Chondrocyte (in vitro differentiated cells): ENCODE results near the gene EOLA2. TPM values are rescaled to one million over a fixed set of nuclear protein-coding genes. Genes with fewer than 3 reads are reported as not detected.
"Not testable (repeated sequence)": the region's sequence is repeated elsewhere in the genome, so short reads cannot be mapped to it uniquely, and the experiment has no call there.

Experiments
- DNase-seq: peaks from one replicate; pipeline ENCODE4 v3.0.0; 2021; ENCODE audit warnings: mixed read lengths, low spot score
- H3K27ac Mint-ChIP-seq: one replicate; pipeline ENCODE4 v1.8.0; 2021; ENCODE audit warnings: mild to moderate bottlenecking, moderate library complexity, mixed read lengths; ENCODE audit not compliant: unreplicated experiment
- H3K27me3 Mint-ChIP-seq: 2 replicates; pipeline ENCODE4 v1.8.0; 2021; ENCODE audit warnings: low read depth, mixed read lengths
- H3K36me3 Mint-ChIP-seq: 2 replicates; pipeline ENCODE4 v1.8.0; 2021; ENCODE audit warnings: low read depth, mixed read lengths
- H3K4me1 Mint-ChIP-seq: 2 replicates; pipeline ENCODE4 v1.8.0; 2021; ENCODE audit warnings: low read depth, mild to moderate bottlenecking, mixed read lengths
- H3K4me3 Mint-ChIP-seq: one replicate; pipeline ENCODE4 v1.8.0; 2021; ENCODE audit warnings: mild to moderate bottlenecking, moderate library complexity, mixed read lengths; ENCODE audit not compliant: unreplicated experiment
- H3K9me3 Mint-ChIP-seq: 2 replicates; pipeline ENCODE4 v1.8.0; 2021; ENCODE audit warnings: low read depth, mixed read lengths
- total RNA-seq: library from RNA; stranded (reverse); gene quantifications from 3 replicates; pipeline ENCODE4 v1.2.1, GENCODE V29; 2021
- TF ChIP-seq, protein P1 (sequence below): fragments of 200-600 bp; sonication (generic); IDR thresholded peaks from 2 replicates; pipeline ENCODE4 v1.5.0; 2021; ENCODE audit warnings: antibody characterized with exemption, mild to moderate bottlenecking, moderate library complexity

The EOLA2 gene
- total RNA-seq, 1 donor from 2014 or later, result 39.2 TPM

- no peak for DNase-seq
- H3K36me3 Mint-ChIP-seq, result no peaks in the 10 kb centered on the region
- H3K27ac Mint-ChIP-seq, result no peak overlapping the region
- H3K4me3 Mint-ChIP-seq, result no peak overlapping the region
- peaks cover 9% of the 10 kb centered on the region for H3K4me1 Mint-ChIP-seq
- peaks cover 3% of the 10 kb centered on the region for H3K27me3 Mint-ChIP-seq
- TF ChIP-seq, protein P1, sequence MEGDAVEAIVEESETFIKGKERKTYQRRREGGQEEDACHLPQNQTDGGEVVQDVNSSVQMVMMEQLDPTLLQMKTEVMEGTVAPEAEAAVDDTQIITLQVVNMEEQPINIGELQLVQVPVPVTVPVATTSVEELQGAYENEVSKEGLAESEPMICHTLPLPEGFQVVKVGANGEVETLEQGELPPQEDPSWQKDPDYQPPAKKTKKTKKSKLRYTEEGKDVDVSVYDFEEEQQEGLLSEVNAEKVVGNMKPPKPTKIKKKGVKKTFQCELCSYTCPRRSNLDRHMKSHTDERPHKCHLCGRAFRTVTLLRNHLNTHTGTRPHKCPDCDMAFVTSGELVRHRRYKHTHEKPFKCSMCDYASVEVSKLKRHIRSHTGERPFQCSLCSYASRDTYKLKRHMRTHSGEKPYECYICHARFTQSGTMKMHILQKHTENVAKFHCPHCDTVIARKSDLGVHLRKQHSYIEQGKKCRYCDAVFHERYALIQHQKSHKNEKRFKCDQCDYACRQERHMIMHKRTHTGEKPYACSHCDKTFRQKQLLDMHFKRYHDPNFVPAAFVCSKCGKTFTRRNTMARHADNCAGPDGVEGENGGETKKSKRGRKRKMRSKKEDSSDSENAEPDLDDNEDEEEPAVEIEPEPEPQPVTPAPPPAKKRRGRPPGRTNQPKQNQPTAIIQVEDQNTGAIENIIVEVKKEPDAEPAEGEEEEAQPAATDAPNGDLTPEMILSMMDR, result no peak
- peaks cover 8% of the 10 kb centered on the region for H3K9me3 Mint-ChIP-seq
Measured at GRCh38 chrX:149908308-149908707, 30.0 kb downstream of the EOLA2 start.

GRCh38 chrX:149903889-149904748, 34.2 kb downstream of the EOLA2 start:
- H3K36me3 Mint-ChIP-seq, result no peaks in the 10 kb centered on the region
- peaks cover under 1% of the 10 kb centered on the region for H3K9me3 Mint-ChIP-seq

DNA sequence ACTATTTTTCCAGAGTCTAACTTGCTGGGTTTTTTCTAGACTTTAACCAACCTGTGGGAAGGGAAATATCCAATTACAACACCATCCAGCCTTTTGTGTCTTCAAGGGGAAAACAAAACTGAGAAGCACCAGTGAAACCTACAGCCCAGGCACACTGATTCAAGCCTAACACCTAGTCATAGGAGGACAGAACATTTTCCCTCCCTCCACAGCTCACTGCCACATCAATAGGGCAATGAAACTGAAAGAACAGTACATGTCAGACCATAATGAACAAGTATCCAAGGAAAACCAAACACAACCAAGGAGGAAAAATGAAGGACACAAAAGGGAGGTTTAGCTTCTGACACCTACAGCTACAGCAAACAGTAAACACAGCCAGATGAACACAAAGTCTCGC, 39.7 kb downstream of the EOLA2 start:
- Mint-ChIP-seq H3K9me3 (peaks cover 8% of the 10 kb centered on the region), H3K27ac (no peak overlapping the region), H3K36me3 (no peaks in the 10 kb centered on the region), H3K27me3 (peaks cover 2% of the 10 kb centered on the region), H3K4me3 (no peak overlapping the region), H3K4me1 (no peaks in the 10 kb centered on the region)
- no peak for DNase-seq
- TF ChIP-seq, protein P1, result no peak

More at GRCh38 chrX:149903889-149904748, 34.2 kb downstream of the EOLA2 start:
- peak overlapping the region; percentile 57 for H3K4me3 Mint-ChIP-seq
- no peak for DNase-seq
- TF ChIP-seq, protein P1, result peak; percentile 69
- H3K27me3 Mint-ChIP-seq, result no peaks in the 10 kb centered on the region
- peaks cover 9% of the 10 kb centered on the region for H3K4me1 Mint-ChIP-seq
- peak overlapping the region; percentile 62 for H3K27ac Mint-ChIP-seq

DNA sequence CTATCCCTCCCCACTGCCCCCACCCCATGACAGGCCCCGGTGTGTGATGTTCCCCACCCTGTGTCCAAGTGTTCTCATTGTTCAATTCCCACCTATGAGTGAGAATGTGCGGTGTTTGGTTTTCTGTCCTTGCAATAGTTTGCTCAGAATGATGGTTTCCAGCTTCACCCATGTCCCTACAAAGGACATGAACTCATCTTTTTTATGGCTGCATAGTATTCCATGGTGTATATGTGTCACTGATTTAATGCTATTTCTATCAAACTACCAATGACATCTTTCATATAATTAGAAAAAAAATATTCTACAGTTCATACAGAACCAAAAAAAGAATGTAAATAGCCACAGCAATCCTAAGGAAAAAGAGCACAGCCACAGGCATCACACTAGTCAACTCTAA, 47.5 kb downstream of the EOLA2 start:
- not testable (repeated sequence) for H3K4me3 Mint-ChIP-seq, H3K9me3 Mint-ChIP-seq, H3K27ac Mint-ChIP-seq, H3K27me3 Mint-ChIP-seq, H3K4me1 Mint-ChIP-seq, DNase-seq, H3K36me3 Mint-ChIP-seq

Other genes starting within 250 kb of the EOLA2 start
- gene MAGEA11, start 226.4 kb downstream of the EOLA2 start, total RNA-seq, result not detected in 3 replicates
- gene HSFX1, start 164.4 kb downstream of the EOLA2 start, total RNA-seq, result 1.6 to 2.1 TPM (median 2.1 TPM) in 3 replicates
- gene MAGEA9, start 156.6 kb downstream of the EOLA2 start, total RNA-seq, result not detected in 3 replicates
- gene MAGEA8, start 57.3 kb downstream of the EOLA2 start, total RNA-seq, result not detected in 3 replicates
- not detected in 3 replicates for gene HSFX4, start 8.9 kb downstream of the EOLA2 start, total RNA-seq